Astrocyte (in vitro differentiated cells and primary cell): ENCODE results near the gene CWC27. TPM values are rescaled to one million over a fixed set of nuclear protein-coding genes. Genes with fewer than 3 reads are reported as not detected.

Experiments used
- DNase-seq: peaks from one replicate; pipeline ENCODE4 v3.0.0-alpha.2; 2010; ENCODE audit warnings: low read depth
- FAIRE-seq: peaks from 2 replicates; lab custom pipeline; 2011; peaks lifted over from hg19 to GRCh38; lab: Jason Lieb, UNC
- H2AFZ ChIP-seq: 2 replicates; pipeline ENCODE4 v1.6.0; 2012; ENCODE audit warnings: low read depth, low read length, inconsistent platforms
- H3K27ac ChIP-seq: 2 replicates; pipeline ENCODE4 v1.5.1; 2011; ENCODE audit warnings: low read depth, low read length, inconsistent platforms
- H3K27me3 ChIP-seq: 2 replicates; pipeline ENCODE4 v1.6.0; 2011; ENCODE audit warnings: low read length, inconsistent platforms; ENCODE audit not compliant: insufficient read depth
- H3K36me3 ChIP-seq: 2 replicates; pipeline ENCODE4 v1.5.1; 2011; ENCODE audit warnings: low read length, inconsistent platforms; ENCODE audit not compliant: insufficient read depth
- H3K4me1 ChIP-seq: 2 replicates; pipeline ENCODE4 v1.5.1; 2011; ENCODE audit warnings: low read length, inconsistent platforms; ENCODE audit not compliant: insufficient read depth
- H3K4me2 ChIP-seq: 2 replicates; pipeline ENCODE4 v1.6.0; 2012; ENCODE audit warnings: low read length, inconsistent platforms
- H3K4me3 ChIP-seq: 2 replicates; pipeline ENCODE4 v1.5.1; 2011; ENCODE audit warnings: low read depth, mild to moderate bottlenecking, low read length, inconsistent platforms; ENCODE audit not compliant: insufficient read depth
- H3K79me2 ChIP-seq: 2 replicates; pipeline ENCODE4 v1.6.0; 2012; ENCODE audit warnings: mild to moderate bottlenecking, low read length, inconsistent platforms; ENCODE audit not compliant: insufficient read depth
- H3K9ac ChIP-seq: 2 replicates; pipeline ENCODE4 v1.6.0; 2012; ENCODE audit warnings: mild to moderate bottlenecking, low read length, inconsistent platforms
- H3K9me3 ChIP-seq: 2 replicates; pipeline ENCODE4 v1.5.1; 2012; ENCODE audit warnings: low read depth, mild to moderate bottlenecking, low read length, inconsistent platforms; ENCODE audit not compliant: insufficient read depth
- H4K20me1 ChIP-seq: 2 replicates; pipeline ENCODE4 v1.6.0; 2012; ENCODE audit warnings: low read length, inconsistent platforms; ENCODE audit not compliant: insufficient read depth
- H3K27ac Mint-ChIP-seq: one replicate; pipeline ENCODE4 v1.8.0; 2021; ENCODE audit warnings: mild to moderate bottlenecking, mixed read lengths; ENCODE audit not compliant: unreplicated experiment
- H3K27me3 Mint-ChIP-seq: one replicate; pipeline ENCODE4 v1.8.0; 2021; ENCODE audit warnings: low read depth, mixed read lengths; ENCODE audit not compliant: unreplicated experiment
- H3K36me3 Mint-ChIP-seq: one replicate; pipeline ENCODE4 v1.8.0; 2021; ENCODE audit warnings: low read depth, mixed read lengths; ENCODE audit not compliant: unreplicated experiment
- H3K4me1 Mint-ChIP-seq: one replicate; pipeline ENCODE4 v1.8.0; 2021; ENCODE audit warnings: low read depth, mixed read lengths; ENCODE audit not compliant: unreplicated experiment
- H3K4me3 Mint-ChIP-seq: one replicate; pipeline ENCODE4 v1.8.0; 2021; ENCODE audit warnings: mild to moderate bottlenecking, moderate library complexity, mixed read lengths; ENCODE audit not compliant: unreplicated experiment
- H3K9me3 Mint-ChIP-seq: one replicate; pipeline ENCODE4 v1.8.0; 2021; ENCODE audit warnings: mild to moderate bottlenecking, mixed read lengths; ENCODE audit not compliant: unreplicated experiment
- EZH2 ChIP-seq: IDR thresholded peaks from 2 replicates; pipeline ENCODE4 v1.6.1; 2012; ENCODE audit warnings: mild to moderate bottlenecking, low read length, inconsistent platforms; ENCODE audit not compliant: insufficient read depth
- total RNA-seq: library from RNA; stranded (reverse); gene quantifications from 2 replicates; pipeline ENCODE4 v1.2.1, GENCODE V29; 2021
- TF ChIP-seq, protein P1 (sequence below): IDR thresholded peaks from 2 replicates; pipeline ENCODE4 v1.5.1; 2011; ENCODE audit warnings: low read depth, mild to moderate bottlenecking, inconsistent platforms, low read length, moderate library complexity; ENCODE audit not compliant: insufficient read depth

The CWC27 gene
- total RNA-seq, 1 donor from 2014 or later: 25.7 TPM

DNA sequence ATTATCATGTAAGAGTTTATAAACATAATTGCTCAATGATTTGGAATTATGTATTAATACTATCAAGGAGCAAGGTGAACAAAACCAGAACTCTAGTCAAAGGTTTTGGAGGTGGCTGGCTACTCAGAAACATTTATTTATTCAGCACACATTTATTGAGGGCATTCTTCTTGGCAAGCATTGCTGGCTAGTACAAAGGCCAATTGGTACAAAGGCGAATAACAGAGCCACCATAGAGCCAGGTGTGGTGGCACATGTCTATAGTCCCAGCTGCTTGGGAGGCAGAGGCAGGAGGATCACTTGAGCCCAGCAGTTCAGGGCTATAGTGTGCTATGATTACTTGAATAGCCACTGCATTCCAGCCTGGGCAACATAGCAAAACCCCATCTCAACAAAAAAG, 242.1 kb downstream of the CWC27 start:
- H3K27me3 Mint-ChIP-seq: no peaks in the 10 kb centered on the region
- no peak overlapping the region for H2AFZ ChIP-seq
- peaks cover 10% of the 10 kb centered on the region for H3K4me1 Mint-ChIP-seq
- no peak for TF ChIP-seq EZH2
- TF ChIP-seq, protein P1, sequence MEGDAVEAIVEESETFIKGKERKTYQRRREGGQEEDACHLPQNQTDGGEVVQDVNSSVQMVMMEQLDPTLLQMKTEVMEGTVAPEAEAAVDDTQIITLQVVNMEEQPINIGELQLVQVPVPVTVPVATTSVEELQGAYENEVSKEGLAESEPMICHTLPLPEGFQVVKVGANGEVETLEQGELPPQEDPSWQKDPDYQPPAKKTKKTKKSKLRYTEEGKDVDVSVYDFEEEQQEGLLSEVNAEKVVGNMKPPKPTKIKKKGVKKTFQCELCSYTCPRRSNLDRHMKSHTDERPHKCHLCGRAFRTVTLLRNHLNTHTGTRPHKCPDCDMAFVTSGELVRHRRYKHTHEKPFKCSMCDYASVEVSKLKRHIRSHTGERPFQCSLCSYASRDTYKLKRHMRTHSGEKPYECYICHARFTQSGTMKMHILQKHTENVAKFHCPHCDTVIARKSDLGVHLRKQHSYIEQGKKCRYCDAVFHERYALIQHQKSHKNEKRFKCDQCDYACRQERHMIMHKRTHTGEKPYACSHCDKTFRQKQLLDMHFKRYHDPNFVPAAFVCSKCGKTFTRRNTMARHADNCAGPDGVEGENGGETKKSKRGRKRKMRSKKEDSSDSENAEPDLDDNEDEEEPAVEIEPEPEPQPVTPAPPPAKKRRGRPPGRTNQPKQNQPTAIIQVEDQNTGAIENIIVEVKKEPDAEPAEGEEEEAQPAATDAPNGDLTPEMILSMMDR: no peak
- H3K27ac Mint-ChIP-seq: no peak overlapping the region
- DNase-seq (no peak), FAIRE-seq (no peak)
- H3K79me2 ChIP-seq: no peaks in the 10 kb centered on the region
- H3K4me2 ChIP-seq: no peak overlapping the region
- no peaks in the 10 kb centered on the region for H4K20me1 ChIP-seq
- H3K36me3 ChIP-seq: no peaks in the 10 kb centered on the region
- no peak overlapping the region for H3K4me3 ChIP-seq
- no peaks in the 10 kb centered on the region for H3K9me3 ChIP-seq
- no peak overlapping the region for H3K4me3 Mint-ChIP-seq
- no peaks in the 10 kb centered on the region for H3K9me3 Mint-ChIP-seq
- H3K9ac ChIP-seq: no peak overlapping the region
- peaks cover 4% of the 10 kb centered on the region for H3K36me3 Mint-ChIP-seq
- no peak overlapping the region for H3K27ac ChIP-seq
- H3K4me1 ChIP-seq: no peaks in the 10 kb centered on the region
- H3K27me3 ChIP-seq: no peaks in the 10 kb centered on the region

DNA sequence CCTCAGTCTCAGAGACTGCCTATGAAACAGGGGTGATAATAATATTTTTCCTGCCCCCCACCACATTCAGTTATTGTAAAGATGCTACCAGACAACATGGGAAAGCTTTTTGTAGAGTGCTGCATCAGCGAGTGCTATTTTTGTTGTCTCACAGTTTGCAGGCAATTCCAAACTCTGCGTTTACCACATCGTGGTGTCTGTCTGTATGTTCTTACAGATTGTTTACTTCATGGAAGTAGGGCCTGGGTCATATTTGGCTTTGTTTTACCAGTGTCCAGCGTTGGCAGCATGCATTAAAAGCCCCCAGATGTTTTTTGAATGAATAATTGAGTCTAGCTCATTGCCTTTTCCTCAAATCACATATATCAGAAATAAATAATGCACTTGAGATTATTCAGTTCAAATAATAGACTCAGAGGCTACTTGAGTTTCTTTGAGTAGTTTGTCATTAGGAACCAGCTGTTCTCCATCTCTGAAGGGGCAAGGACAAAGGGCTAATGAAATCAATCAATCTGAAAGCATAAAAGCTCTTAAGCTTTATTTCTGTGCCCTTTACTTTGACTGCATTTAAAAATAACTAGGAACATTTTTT, 243.7 kb downstream of the CWC27 start:
- H3K4me3 Mint-ChIP-seq: no peak overlapping the region

DNA sequence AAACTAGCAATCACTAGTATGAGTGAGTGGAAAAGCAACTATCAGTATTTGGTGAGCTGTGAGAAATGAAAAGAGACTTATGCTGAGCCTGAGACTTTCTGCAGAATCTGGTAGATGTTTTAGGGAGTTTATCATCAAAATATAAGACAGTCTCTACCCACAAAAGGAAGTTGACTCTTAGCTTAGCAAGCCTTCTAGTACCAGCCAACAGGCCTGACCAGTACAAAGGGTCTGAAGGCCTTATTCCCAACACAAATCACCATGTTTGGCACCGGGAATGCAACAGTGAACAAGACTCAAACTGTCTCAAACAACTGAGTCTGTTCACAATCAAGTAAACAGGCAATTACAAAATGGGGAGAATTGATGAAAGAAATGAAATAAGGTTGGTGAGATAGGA, 244.4 kb downstream of the CWC27 start:
- Histone ChIP-seq H3K9ac (no peak overlapping the region), H3K27me3 (no peaks in the 10 kb centered on the region), H3K4me2 (no peak overlapping the region), H3K36me3 (no peaks in the 10 kb centered on the region), H3K9me3 (no peaks in the 10 kb centered on the region), H3K4me3 (no peak overlapping the region), H3K27ac (no peak overlapping the region), H3K4me1 (peaks cover 3% of the 10 kb centered on the region), H4K20me1 (no peaks in the 10 kb centered on the region), H3K79me2 (no peaks in the 10 kb centered on the region), H2AFZ (no peak overlapping the region)
- peak; percentile 59 for FAIRE-seq
- H3K9me3 Mint-ChIP-seq: no peaks in the 10 kb centered on the region
- peaks cover 4% of the 10 kb centered on the region for H3K36me3 Mint-ChIP-seq
- no peak overlapping the region for H3K27ac Mint-ChIP-seq
- peaks cover 18% of the 10 kb centered on the region for H3K4me1 Mint-ChIP-seq
- TF ChIP-seq EZH2: no peak
- TF ChIP-seq, protein P1: no peak
- no peak overlapping the region for H3K4me3 Mint-ChIP-seq
- H3K27me3 Mint-ChIP-seq: no peaks in the 10 kb centered on the region
- no peak for DNase-seq

More for the DNA sequence above, 243.7 kb downstream of the CWC27 start:
- no peak overlapping the region for H3K27ac ChIP-seq
- no peaks in the 10 kb centered on the region for H3K36me3 ChIP-seq
- no peaks in the 10 kb centered on the region for H3K27me3 Mint-ChIP-seq
- H3K4me1 Mint-ChIP-seq: peaks cover 10% of the 10 kb centered on the region
- H3K27ac Mint-ChIP-seq: no peak overlapping the region
- no peak for DNase-seq
- no peaks in the 10 kb centered on the region for H3K9me3 ChIP-seq
- H3K4me3 ChIP-seq: no peak overlapping the region
- H4K20me1 ChIP-seq: no peaks in the 10 kb centered on the region
- no peak overlapping the region for H3K9ac ChIP-seq
- no peak overlapping the region for H3K4me2 ChIP-seq
- peaks cover 4% of the 10 kb centered on the region for H3K36me3 Mint-ChIP-seq
- H2AFZ ChIP-seq: no peak overlapping the region
- no peak for TF ChIP-seq EZH2
- TF ChIP-seq, protein P1: no peak
- no peaks in the 10 kb centered on the region for H3K79me2 ChIP-seq
- FAIRE-seq: no peak
- no peaks in the 10 kb centered on the region for H3K4me1 ChIP-seq
- no peaks in the 10 kb centered on the region for H3K27me3 ChIP-seq
- no peaks in the 10 kb centered on the region for H3K9me3 Mint-ChIP-seq
